OCI-LY3 (cell line): ENCODE data around the gene FOLR1.
"Not testable (repeated sequence)": the region's sequence is repeated elsewhere in the genome, so short reads cannot be mapped to it uniquely, and the experiment has no call there.

Experiments
- H2AFZ ChIP-seq: fragments of 200-600, 300-600 bp; shearing (Covaris generic); 2 replicates; pipeline ENCODE4 v1.6.0; 2014; ENCODE audit warnings: antibody characterized with exemption, low read depth, low read length
- H3K27ac ChIP-seq: fragments of 200-600, 300-600 bp; sonication (generic); 2 replicates; pipeline ENCODE4 v1.5.1; 2014; ENCODE audit warnings: mild to moderate bottlenecking, low read length, moderate library complexity, mixed read lengths
- H3K27me3 ChIP-seq: fragments of 200-600, 300-600 bp; sonication (generic); 2 replicates; pipeline ENCODE4 v1.6.1; 2014; ENCODE audit warnings: low read depth, low read length, mixed read lengths
- H3K36me3 ChIP-seq: fragments of 200-600, 300-600 bp; sonication (generic); replicated peaks from 2 replicates; pipeline ENCODE3; 2014; ENCODE audit warnings: low read depth, low read length, mixed read lengths
- H3K4me1 ChIP-seq: fragments of 300-600, 200-600 bp; sonication (generic); 2 replicates; pipeline ENCODE4 v1.6.1; 2014; ENCODE audit warnings: low read length, mixed read lengths
- H3K4me2 ChIP-seq: fragments of 200-600, 300-600 bp; sonication (generic); 2 replicates; pipeline ENCODE4 v1.6.1; 2014; ENCODE audit warnings: low read length, mixed read lengths
- H3K4me3 ChIP-seq: fragments of 300-600, 200-600 bp; sonication (generic); 2 replicates; pipeline ENCODE4 v1.5.1; 2014; ENCODE audit warnings: antibody characterized with exemption, mild to moderate bottlenecking, low read length, moderate library complexity
- H3K79me2 ChIP-seq: fragments of 300-600, 200-600 bp; shearing (Covaris generic); 2 replicates; pipeline ENCODE4 v1.6.1; 2014; ENCODE audit warnings: mild to moderate bottlenecking, low read length, mixed read lengths
- H3K9ac ChIP-seq: fragments of 300-600, 200-600 bp; shearing (Covaris generic); 2 replicates; pipeline ENCODE4 v1.6.0; 2014; ENCODE audit warnings: mild to moderate bottlenecking, low read length, moderate library complexity
- H3K9me3 ChIP-seq: fragments of 200-600, 300-600 bp; shearing (Covaris generic); 2 replicates; pipeline ENCODE4 v1.6.1; 2014; ENCODE audit warnings: low read length, mixed read lengths; ENCODE audit not compliant: insufficient read depth
- H4K20me1 ChIP-seq: fragments of 200-600, 300-600 bp; sonication (generic); 2 replicates; pipeline ENCODE4 v1.6.1; 2016; ENCODE audit warnings: low read length, mixed read lengths; ENCODE audit not compliant: insufficient read depth
- CTCF ChIP-seq: fragments of 200-600, 300-600 bp; sonication (generic); IDR thresholded peaks from 2 replicates; pipeline ENCODE4 v1.5.1; 2014; ENCODE audit warnings: antibody characterized with exemption, low read length, low read depth
- EZH2phosphoT487 ChIP-seq: fragments of 200-600 bp; shearing (Covaris generic); IDR thresholded peaks from 2 replicates; pipeline ENCODE4 v1.6.1; 2018; ENCODE audit warnings: antibody characterized with exemption, mixed run types, low read depth

The FOLR1 gene

DNA sequence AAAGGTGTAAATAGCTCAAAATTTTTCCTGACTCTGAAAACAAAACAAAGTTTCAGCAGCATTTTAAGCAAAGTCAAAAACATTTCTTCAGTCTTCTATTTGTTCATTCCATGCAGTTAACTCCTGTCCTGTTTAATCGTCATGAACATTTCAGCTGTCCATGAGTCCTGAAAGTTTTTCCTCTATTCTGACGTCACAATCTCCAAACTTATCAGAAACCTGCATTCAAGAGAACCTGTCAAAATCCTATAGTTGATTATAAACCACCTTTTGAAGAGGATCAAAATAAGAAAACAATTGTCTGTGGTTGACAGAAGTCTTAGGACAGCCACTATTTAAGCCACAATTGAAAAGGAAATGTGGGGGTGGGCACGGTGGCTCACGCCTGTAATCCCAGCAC, 41.1 kb upstream of the FOLR1 start:
- no peak overlapping the region for H3K9ac ChIP-seq
- no peak overlapping the region for H3K4me3 ChIP-seq
- no peak for TF ChIP-seq CTCF
- TF ChIP-seq EZH2phosphoT487 = no peak
- H3K36me3 ChIP-seq = no peaks in the 10 kb centered on the region
- no peaks in the 10 kb centered on the region for H3K79me2 ChIP-seq
- H3K4me1 ChIP-seq = no peaks in the 10 kb centered on the region
- no peaks in the 10 kb centered on the region for H3K9me3 ChIP-seq
- no peak overlapping the region for H2AFZ ChIP-seq
- H3K27ac ChIP-seq = no peak overlapping the region
- H3K27me3 ChIP-seq = no peaks in the 10 kb centered on the region
- H3K4me2 ChIP-seq = no peak overlapping the region
- no peaks in the 10 kb centered on the region for H4K20me1 ChIP-seq

DNA sequence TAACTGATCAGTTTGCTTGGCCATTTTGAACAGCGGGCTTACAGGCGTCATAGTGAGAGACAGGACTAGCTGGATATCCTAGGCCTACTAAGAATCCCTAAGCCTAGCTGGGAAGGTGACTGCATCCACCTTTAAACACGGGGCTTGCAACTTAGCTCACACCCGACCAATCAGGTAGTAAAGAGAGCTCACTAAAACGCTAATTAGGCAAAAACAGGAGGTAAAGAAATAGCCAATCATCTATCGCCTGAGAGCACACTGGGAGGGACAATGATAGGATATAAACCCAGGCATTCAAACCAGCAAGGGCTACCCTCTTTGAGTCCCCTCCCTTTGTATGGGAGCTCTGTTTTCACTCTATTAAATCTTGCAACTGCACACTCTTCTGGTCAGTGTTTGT, 38.1 kb upstream of the FOLR1 start:
- not testable (repeated sequence) for H3K27me3 ChIP-seq, H3K9ac ChIP-seq, H3K4me1 ChIP-seq, H3K36me3 ChIP-seq, H3K4me2 ChIP-seq, H3K27ac ChIP-seq, H2AFZ ChIP-seq, H4K20me1 ChIP-seq, H3K4me3 ChIP-seq, H3K9me3 ChIP-seq, H3K79me2 ChIP-seq

DNA sequence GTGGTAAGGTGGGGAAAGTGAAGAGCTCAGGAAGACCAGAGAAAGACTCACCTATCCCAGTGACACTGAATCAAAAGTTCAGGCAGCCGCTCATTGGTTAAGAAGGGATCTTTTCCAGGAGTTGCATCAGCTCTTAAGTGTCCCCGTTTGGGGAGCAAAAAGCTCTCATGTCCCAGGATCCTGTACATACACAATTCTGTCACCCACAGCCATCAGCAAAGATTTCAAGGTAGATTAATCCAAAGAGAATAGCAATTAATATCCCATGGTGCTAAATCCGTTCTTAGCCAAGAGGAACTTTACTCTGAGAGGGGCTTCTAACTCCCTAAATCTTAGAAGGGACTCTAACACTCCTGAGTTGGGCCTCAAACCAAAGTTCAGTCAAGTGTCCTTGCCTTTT, 37.1 kb upstream of the FOLR1 start:
- H3K27me3 ChIP-seq = peaks cover 10% of the 10 kb centered on the region
- no peaks in the 10 kb centered on the region for H3K36me3 ChIP-seq
- no peak for TF ChIP-seq EZH2phosphoT487
- no peak for TF ChIP-seq CTCF
- no peaks in the 10 kb centered on the region for H4K20me1 ChIP-seq
- H3K27ac ChIP-seq = no peak overlapping the region
- H3K4me3 ChIP-seq = no peak overlapping the region
- no peak overlapping the region; the same call in 1 of the 2 replicates for H2AFZ ChIP-seq
- no peaks in the 10 kb centered on the region for H3K79me2 ChIP-seq
- H3K4me1 ChIP-seq = no peaks in the 10 kb centered on the region
- no peak overlapping the region for H3K4me2 ChIP-seq
- no peaks in the 10 kb centered on the region for H3K9me3 ChIP-seq
- H3K9ac ChIP-seq = no peak overlapping the region

DNA sequence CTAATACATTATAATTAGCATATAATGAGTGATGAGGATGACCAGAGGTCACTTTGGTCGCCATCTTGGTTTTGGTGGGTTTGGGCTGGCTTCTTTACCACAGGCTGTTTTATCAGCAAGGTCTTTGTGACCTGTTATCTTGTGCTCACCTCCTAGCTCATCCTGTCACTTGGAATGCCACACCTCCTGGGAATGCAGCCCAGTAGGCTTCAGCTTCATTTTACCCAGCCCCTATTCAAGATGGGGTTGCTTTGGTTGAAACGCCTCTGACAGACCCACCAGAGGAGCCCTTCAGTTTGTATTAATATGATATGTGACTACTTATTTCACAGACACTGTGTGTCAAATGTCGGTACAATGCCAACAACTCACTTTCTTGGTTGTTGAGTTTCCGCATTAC, 36.2 kb upstream of the FOLR1 start:
- no peaks in the 10 kb centered on the region for H3K4me1 ChIP-seq
- no peak overlapping the region for H3K9ac ChIP-seq
- no peak overlapping the region for H3K4me3 ChIP-seq
- TF ChIP-seq CTCF (no peak), EZH2phosphoT487 (no peak)
- H3K27ac ChIP-seq = no peak overlapping the region
- no peaks in the 10 kb centered on the region for H4K20me1 ChIP-seq
- H3K27me3 ChIP-seq = peaks cover 17% of the 10 kb centered on the region
- H2AFZ ChIP-seq = no peak overlapping the region
- H3K4me2 ChIP-seq = no peak overlapping the region
- no peaks in the 10 kb centered on the region for H3K79me2 ChIP-seq
- no peaks in the 10 kb centered on the region for H3K9me3 ChIP-seq
- H3K36me3 ChIP-seq = no peaks in the 10 kb centered on the region

- no peak overlapping the region for H3K9ac ChIP-seq
- no peak overlapping the region for H2AFZ ChIP-seq
- no peaks in the 10 kb centered on the region for H3K4me1 ChIP-seq
- H3K79me2 ChIP-seq = no peaks in the 10 kb centered on the region
- no peak overlapping the region for H3K27ac ChIP-seq
- H4K20me1 ChIP-seq = no peaks in the 10 kb centered on the region
- H3K9me3 ChIP-seq = no peaks in the 10 kb centered on the region
- no peaks in the 10 kb centered on the region for H3K36me3 ChIP-seq
- H3K27me3 ChIP-seq = peaks cover 22% of the 10 kb centered on the region
- TF ChIP-seq CTCF (no peak), EZH2phosphoT487 (no peak)
- H3K4me3 ChIP-seq = no peak overlapping the region
- no peak overlapping the region for H3K4me2 ChIP-seq
Observed at GRCh38 chr11:72157131-72157530, 34.8 kb upstream of the FOLR1 start.
